K562 (cell line): ENCODE measurements around the gene ISYNA1. TPM values are rescaled to one million over a fixed set of nuclear protein-coding genes. Genes with fewer than 3 reads are reported as not detected.
A peak's percentile ranks its signal among the peaks of the same experiment; 100 is the strongest.

ENCODE experiments used
- DDX20 ChIP-seq: fragments of 450-650 bp; IDR thresholded peaks from 2 replicates; pipeline ENCODE4 v1.6.1; 2016; ENCODE audit warnings: missing genetic modification characterization, low read depth, mild to moderate bottlenecking, missing compliant biosample characterization, moderate library complexity
- ESRRA ChIP-seq: fragments of 450-650 bp; IDR thresholded peaks from 2 replicates; pipeline ENCODE4 v1.6.1; 2014; ENCODE audit warnings: low read depth, mild to moderate bottlenecking, moderate library complexity, borderline replicate concordance
- ETV5 ChIP-seq: sonication (generic); formaldehyde crosslinking; IDR thresholded peaks from 2 replicates; pipeline ENCODE4 v1.4.0; 2020; ENCODE audit warnings: low read depth, mild to moderate bottlenecking, missing genetic modification reagents
- FOS ChIP-seq: IDR thresholded peaks from 3 replicates; pipeline ENCODE4 v1.6.1; 2011; ENCODE audit not compliant: insufficient read length; ENCODE audit errors: extremely low read depth
- FOXJ2 ChIP-seq: fragments of 200-800 bp; sonication (Bioruptor generic); IDR thresholded peaks from 2 replicates; pipeline ENCODE4 v1.6.1; 2016; ENCODE audit warnings: missing genetic modification characterization, missing compliant biosample characterization
- RHOXF2B ChIP-seq: fragments of 250-450 bp; sonication (Bioruptor Pico); conservative IDR thresholded peaks from 2 replicates; pipeline ENCODE4 v1.5.1; 2021
- SMAD3 ChIP-seq: fragments of 450-650 bp; formaldehyde crosslinking; conservative IDR thresholded peaks from 2 replicates; pipeline ENCODE4 v1.4.0; 2020; ENCODE audit warnings: mild to moderate bottlenecking
- SREBF1 ChIP-seq: fragments of 150-350 bp; IDR thresholded peaks from 2 replicates; pipeline ENCODE4 v1.6.1; 2014; ENCODE audit warnings: antibody characterized with exemption, low read depth, low read length, borderline replicate concordance
- ZBTB11 ChIP-seq, 3 experiments: fragments of 200-800 bp in 1 of 3; fragments of 250-450 bp in 1 of 3; fragments of 450-650 bp in 1 of 3; sonication (Bioruptor Pico) in 1 of 3; sonication (Bioruptor generic) in 1 of 3; formaldehyde crosslinking in 1 of 3; IDR thresholded peaks; 2 replicates each; pipeline versions ENCODE4 v1.6.1 to v1.8.0; 2016 to 2022; ENCODE audit warnings: mild to moderate bottlenecking in 2 of 3, missing genetic modification characterization in 2 of 3, missing compliant biosample characterization in 1 of 3, moderate library complexity in 1 of 3
- ZNF354B ChIP-seq: fragments of 250-450 bp; sonication (Bioruptor Pico); IDR thresholded peaks from 2 replicates; pipeline ENCODE4 v1.4.0; 2020
- ZNF445 ChIP-seq: fragments of 250-450 bp; sonication (Bioruptor Pico); IDR thresholded peaks from 2 replicates; pipeline ENCODE4 v1.4.0; 2020; ENCODE audit warnings: low read depth, mild to moderate bottlenecking, moderate library complexity
- polyA plus RNA-seq, 8 experiments: library from polyadenylated mRNA; depleted of rRNA in 4 of 8; stranded (reverse) in 5 of 8; unstranded in 3 of 8; fragments of >200 nt; fragmentation: Nextera tagmentation in 2 of 8; fragmentation: Illumina TruSeq in 1 of 8; extraction: Ambion mirVana in 2 of 8; extraction: Trizol in 1 of 8; gene quantifications; 2 replicates each; pipeline versions ENCODE4 v1.2.1 to v1.2.3, GENCODE V29; 2011 to 2014; ENCODE audit warnings: inconsistent platforms in 1 of 8, missing spikeins in 1 of 8
- total RNA-seq, 7 experiments: library from RNA; depleted of rRNA in 6 of 7; stranded (reverse); fragments of >200 nt in 6 of 7; fragmentation: Illumina TruSeq in 2 of 7; extraction: Trizol in 2 of 7; gene quantifications; 2 replicates each; pipeline versions ENCODE4 v1.2.1 to v1.2.3, GENCODE V29; 2011 to 2021; ENCODE audit warnings: low replicate concordance in 1 of 7
- TF ChIP-seq, protein P1 (sequence below): sonication (generic); formaldehyde crosslinking; IDR thresholded peaks from 2 replicates; pipeline ENCODE4 v1.8.0; 2022; ENCODE audit warnings: mild to moderate bottlenecking, missing genetic modification reagents
- TF ChIP-seq, protein P2 (sequence below), 2 experiments: fragments of 450-650 bp; IDR thresholded peaks; 2 replicates each; pipeline ENCODE4 v1.6.1; 2018; ENCODE audit warnings: mild to moderate bottlenecking in 2 of 2, low read depth in 1 of 2; ENCODE audit not compliant: partially characterized antibody in 2 of 2
- TF ChIP-seq, protein P3 (sequence below): fragments of 250-450 bp; sonication (Bioruptor Pico); IDR thresholded peaks from 2 replicates; pipeline ENCODE4 v1.6.1; 2021; ENCODE audit warnings: mild to moderate bottlenecking

Gene ISYNA1
- total and polyA plus RNA-seq, 9 of the 15 experiments (the other 6 are each of a cell fraction or from before 2014, with no cell fraction given), result 21.8 to 460 (median 93.2) TPM

DNA sequence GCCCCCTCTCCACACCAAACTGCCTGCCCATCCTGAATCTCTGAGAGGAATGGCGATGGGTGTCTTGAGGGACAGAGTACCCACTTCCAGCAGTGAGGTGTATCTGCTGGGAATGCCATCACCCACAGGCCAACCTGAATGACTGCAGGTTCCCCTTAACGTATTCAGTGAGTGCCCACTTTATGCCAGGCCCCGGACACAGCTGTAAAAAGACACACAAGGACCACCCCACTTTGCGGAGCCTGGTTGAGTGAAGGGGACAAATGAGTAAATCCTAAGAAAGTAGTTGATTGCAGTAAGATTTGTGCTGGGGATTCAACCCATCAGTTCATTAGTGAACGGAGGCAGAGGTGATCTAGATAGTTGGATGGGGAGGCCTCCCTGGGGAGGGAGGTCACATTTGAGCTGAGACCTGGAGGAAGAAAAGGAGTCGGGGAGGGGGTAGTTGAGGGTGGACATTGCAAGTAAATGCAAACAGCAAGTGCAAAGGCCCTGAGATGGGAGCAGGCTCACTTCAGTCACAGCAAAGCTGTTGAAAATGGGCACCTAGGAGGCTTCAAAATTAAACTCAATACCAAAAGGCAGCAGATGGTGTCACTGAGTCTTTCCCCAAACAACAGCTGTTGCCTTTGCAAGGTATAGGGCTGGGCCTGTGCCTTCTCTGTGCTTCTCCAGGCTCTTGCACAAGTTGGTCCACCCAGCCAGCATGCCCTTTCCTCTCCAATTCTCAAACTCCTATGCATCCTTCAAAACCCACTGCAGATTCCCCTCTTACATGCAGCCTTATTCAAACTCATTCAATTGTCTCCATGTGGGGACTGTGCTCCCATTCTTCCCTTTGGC is 47.6 kb downstream of the ISYNA1 start (continued):
- TF ChIP-seq ZNF445 (CRISPR knock-in tag) (no peak), ESRRA (peak; percentile 16; the same call in 1 of the 2 replicates), RHOXF2B (CRISPR knock-in tag) (peak; percentile 96), ZNF354B (0 out of 2 replicates have a peak, but pooled peaks have one; percentile 34), FOXJ2 (0 out of 2 replicates have a peak, but pooled peaks have one; percentile 11), ETV5 (peak; percentile 23; the same call in 1 of the 2 replicates), SREBF1 (no peak), ZBTB11 (CRISPR knock-in tag; IDR thresholded peaks at IDR 0.05) (no peak), SMAD3 (CRISPR knock-in tag) (peak; percentile 18; the same call in 1 of the 2 replicates), FOS (no peak), DDX20 (tag) (no peak)
- TF ChIP-seq, protein P1, sequence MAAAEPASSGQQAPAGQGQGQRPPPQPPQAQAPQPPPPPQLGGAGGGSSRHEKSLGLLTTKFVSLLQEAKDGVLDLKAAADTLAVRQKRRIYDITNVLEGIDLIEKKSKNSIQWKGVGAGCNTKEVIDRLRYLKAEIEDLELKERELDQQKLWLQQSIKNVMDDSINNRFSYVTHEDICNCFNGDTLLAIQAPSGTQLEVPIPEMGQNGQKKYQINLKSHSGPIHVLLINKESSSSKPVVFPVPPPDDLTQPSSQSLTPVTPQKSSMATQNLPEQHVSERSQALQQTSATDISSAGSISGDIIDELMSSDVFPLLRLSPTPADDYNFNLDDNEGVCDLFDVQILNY (CRISPR knock-in tag), result no peak
- TF ChIP-seq, protein P2, sequence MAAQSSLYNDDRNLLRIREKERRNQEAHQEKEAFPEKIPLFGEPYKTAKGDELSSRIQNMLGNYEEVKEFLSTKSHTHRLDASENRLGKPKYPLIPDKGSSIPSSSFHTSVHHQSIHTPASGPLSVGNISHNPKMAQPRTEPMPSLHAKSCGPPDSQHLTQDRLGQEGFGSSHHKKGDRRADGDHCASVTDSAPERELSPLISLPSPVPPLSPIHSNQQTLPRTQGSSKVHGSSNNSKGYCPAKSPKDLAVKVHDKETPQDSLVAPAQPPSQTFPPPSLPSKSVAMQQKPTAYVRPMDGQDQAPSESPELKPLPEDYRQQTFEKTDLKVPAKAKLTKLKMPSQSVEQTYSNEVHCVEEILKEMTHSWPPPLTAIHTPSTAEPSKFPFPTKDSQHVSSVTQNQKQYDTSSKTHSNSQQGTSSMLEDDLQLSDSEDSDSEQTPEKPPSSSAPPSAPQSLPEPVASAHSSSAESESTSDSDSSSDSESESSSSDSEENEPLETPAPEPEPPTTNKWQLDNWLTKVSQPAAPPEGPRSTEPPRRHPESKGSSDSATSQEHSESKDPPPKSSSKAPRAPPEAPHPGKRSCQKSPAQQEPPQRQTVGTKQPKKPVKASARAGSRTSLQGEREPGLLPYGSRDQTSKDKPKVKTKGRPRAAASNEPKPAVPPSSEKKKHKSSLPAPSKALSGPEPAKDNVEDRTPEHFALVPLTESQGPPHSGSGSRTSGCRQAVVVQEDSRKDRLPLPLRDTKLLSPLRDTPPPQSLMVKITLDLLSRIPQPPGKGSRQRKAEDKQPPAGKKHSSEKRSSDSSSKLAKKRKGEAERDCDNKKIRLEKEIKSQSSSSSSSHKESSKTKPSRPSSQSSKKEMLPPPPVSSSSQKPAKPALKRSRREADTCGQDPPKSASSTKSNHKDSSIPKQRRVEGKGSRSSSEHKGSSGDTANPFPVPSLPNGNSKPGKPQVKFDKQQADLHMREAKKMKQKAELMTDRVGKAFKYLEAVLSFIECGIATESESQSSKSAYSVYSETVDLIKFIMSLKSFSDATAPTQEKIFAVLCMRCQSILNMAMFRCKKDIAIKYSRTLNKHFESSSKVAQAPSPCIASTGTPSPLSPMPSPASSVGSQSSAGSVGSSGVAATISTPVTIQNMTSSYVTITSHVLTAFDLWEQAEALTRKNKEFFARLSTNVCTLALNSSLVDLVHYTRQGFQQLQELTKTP (IDR thresholded peaks at IDR 0.05; ENCODE audit: low read depth in 1 of 2, partially characterized antibody in 2 of 2), result peak in 1 of 2 experiments; percentile 20
- TF ChIP-seq, protein P3, sequence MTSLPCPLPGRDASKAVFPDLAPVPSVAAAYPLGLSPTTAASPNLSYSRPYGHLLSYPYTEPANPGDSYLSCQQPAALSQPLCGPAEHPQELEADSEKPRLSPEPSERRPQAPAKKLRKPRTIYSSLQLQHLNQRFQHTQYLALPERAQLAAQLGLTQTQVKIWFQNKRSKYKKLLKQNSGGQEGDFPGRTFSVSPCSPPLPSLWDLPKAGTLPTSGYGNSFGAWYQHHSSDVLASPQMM (CRISPR knock-in tag), result 0 out of 2 replicates have a peak, but pooled peaks have one; percentile 57
